Measurements from ENCODE around the gene F5.

GRCh38 chr1:169487133-169487532, 99.1 kb downstream of the F5 start:
- TF ChIP-seq CTCF (IDR thresholded peaks at IDR 0.05): no peak
- TF ChIP-seq POLR2A (IDR thresholded peaks at IDR 0.05): no peak
